Smooth muscle cell (in vitro differentiated cells): ENCODE results near the gene SOS1. TPM values are rescaled to one million over a fixed set of nuclear protein-coding genes. Genes with fewer than 3 reads are reported as not detected.

Experiments used
- DNase-seq: peaks from one replicate; lab custom pipeline; 2025; ENCODE audit not compliant: unreplicated experiment; lab: John Stamatoyannopoulos, UW
- H2AFZ ChIP-seq: fragments of 200-600 bp; sonication (generic); 2 replicates; pipeline ENCODE4 v1.6.0; 2016; ENCODE audit warnings: antibody characterized with exemption, low read depth, mild to moderate bottlenecking
- H3F3A ChIP-seq: fragments of 200-600 bp; sonication (generic); 2 replicates; pipeline ENCODE4 v1.6.0; 2017; ENCODE audit warnings: antibody characterized with exemption, low read depth
- H3K27ac ChIP-seq: fragments of 200-600 bp; sonication (generic); 2 replicates; pipeline ENCODE4 v1.5.1; 2016; ENCODE audit warnings: low read depth, mild to moderate bottlenecking
- H3K27me3 ChIP-seq: fragments of 200-600 bp; sonication (generic); 2 replicates; pipeline ENCODE4 v1.6.1; 2016; ENCODE audit warnings: low read depth, mild to moderate bottlenecking
- H3K36me3 ChIP-seq: fragments of 200-600 bp; sonication (generic); 2 replicates; pipeline ENCODE4 v1.5.1; 2016; ENCODE audit warnings: low read depth
- H3K4me1 ChIP-seq: fragments of 200-600 bp; sonication (generic); 2 replicates; pipeline ENCODE4 v1.5.1; 2016; ENCODE audit warnings: low read depth
- H3K4me2 ChIP-seq: fragments of 200-600 bp; sonication (generic); 2 replicates; pipeline ENCODE4 v1.6.0; 2016; ENCODE audit warnings: mild to moderate bottlenecking
- H3K4me3 ChIP-seq: fragments of 200-600 bp; sonication (generic); 2 replicates; pipeline ENCODE4 v1.5.1; 2016; ENCODE audit warnings: mild to moderate bottlenecking
- H3K79me2 ChIP-seq: fragments of 200-600 bp; sonication (generic); 2 replicates; pipeline ENCODE4 v1.6.0; 2016; ENCODE audit warnings: low read depth, mild to moderate bottlenecking
- H3K9ac ChIP-seq: fragments of 200-600 bp; sonication (generic); 2 replicates; pipeline ENCODE4 v1.6.0; 2016; ENCODE audit warnings: low read depth
- H3K9me3 ChIP-seq: fragments of 200-600 bp; sonication (generic); replicated peaks from 2 replicates; pipeline ENCODE4 v1.5.1; 2016; ENCODE audit warnings: low read depth
- H4K20me1 ChIP-seq: fragments of 200-600 bp; sonication (generic); 2 replicates; pipeline ENCODE4 v1.6.0; 2016; ENCODE audit warnings: low read depth
- WGBS: methylation state at CpG from one replicate; pipeline ENCODE4 v1.1.7; 2016; ENCODE audit warnings: low lambda C conversion rate; 5-methylcytosine and 5-hydroxymethylcytosine counted together
- polyA plus RNA-seq: library from polyadenylated mRNA; unstranded; fragments of >200 nt; fragmentation: Nextera tagmentation; extraction: Ambion mirVana; gene quantifications from 2 replicates; pipeline ENCODE4 v1.2.1, GENCODE V29; 2016
- total RNA-seq: library from RNA; depleted of rRNA; stranded (reverse); fragments of >200 nt; gene quantifications from 2 replicates; pipeline ENCODE4 v1.2.3, GENCODE V29; 2014
- TF ChIP-seq, protein P1 (sequence below): fragments of 200-600 bp; sonication (generic); IDR thresholded peaks from 2 replicates; pipeline ENCODE4 v1.5.1; 2017; ENCODE audit warnings: borderline replicate concordance, mild to moderate bottlenecking, antibody characterized with exemption; ENCODE audit not compliant: insufficient read depth, poor library complexity, severe bottlenecking

SOS1 gene
- total and polyA plus RNA-seq, 2 experiments from 2014 or later: 8.4 to 34.0 TPM

GRCh38 chr2:39127973-39128372, 7.1 kb upstream of the SOS1 start:
- Histone ChIP-seq H3K9me3 (no peaks in the 10 kb centered on the region), H3K4me3 (no peak overlapping the region), H3F3A (no peaks in the 10 kb centered on the region), H3K27ac (no peak overlapping the region), H3K9ac (no peak overlapping the region), H2AFZ (no peak overlapping the region), H3K79me2 (peaks cover 9% of the 10 kb centered on the region), H3K4me1 (peaks cover 13% of the 10 kb centered on the region), H3K36me3 (no peaks in the 10 kb centered on the region), H4K20me1 (no peaks in the 10 kb centered on the region), H3K4me2 (peak overlapping the region; percentile 3), H3K27me3 (no peaks in the 10 kb centered on the region)
- 38% methylated on average over 1 of the region's 1 CpG for WGBS
- TF ChIP-seq, protein P1, sequence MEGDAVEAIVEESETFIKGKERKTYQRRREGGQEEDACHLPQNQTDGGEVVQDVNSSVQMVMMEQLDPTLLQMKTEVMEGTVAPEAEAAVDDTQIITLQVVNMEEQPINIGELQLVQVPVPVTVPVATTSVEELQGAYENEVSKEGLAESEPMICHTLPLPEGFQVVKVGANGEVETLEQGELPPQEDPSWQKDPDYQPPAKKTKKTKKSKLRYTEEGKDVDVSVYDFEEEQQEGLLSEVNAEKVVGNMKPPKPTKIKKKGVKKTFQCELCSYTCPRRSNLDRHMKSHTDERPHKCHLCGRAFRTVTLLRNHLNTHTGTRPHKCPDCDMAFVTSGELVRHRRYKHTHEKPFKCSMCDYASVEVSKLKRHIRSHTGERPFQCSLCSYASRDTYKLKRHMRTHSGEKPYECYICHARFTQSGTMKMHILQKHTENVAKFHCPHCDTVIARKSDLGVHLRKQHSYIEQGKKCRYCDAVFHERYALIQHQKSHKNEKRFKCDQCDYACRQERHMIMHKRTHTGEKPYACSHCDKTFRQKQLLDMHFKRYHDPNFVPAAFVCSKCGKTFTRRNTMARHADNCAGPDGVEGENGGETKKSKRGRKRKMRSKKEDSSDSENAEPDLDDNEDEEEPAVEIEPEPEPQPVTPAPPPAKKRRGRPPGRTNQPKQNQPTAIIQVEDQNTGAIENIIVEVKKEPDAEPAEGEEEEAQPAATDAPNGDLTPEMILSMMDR: no peak
- no peak for DNase-seq

GRCh38 chr2:39124746-39125057, 3.9 kb upstream of the SOS1 start:
- Histone ChIP-seq H3K79me2 (peaks cover 16% of the 10 kb centered on the region), H3K4me2 (peak overlapping the region; percentile 99), H3K9ac (peak overlapping the region; percentile 37), H3K36me3 (no peaks in the 10 kb centered on the region), H3K27ac (peak overlapping the region; percentile 20), H3F3A (peaks cover 12% of the 10 kb centered on the region), H4K20me1 (peaks cover 3% of the 10 kb centered on the region), H2AFZ (peak overlapping the region; percentile 90), H3K4me1 (peaks cover 23% of the 10 kb centered on the region), H3K9me3 (no peaks in the 10 kb centered on the region), H3K4me3 (peak overlapping the region; percentile 67), H3K27me3 (no peaks in the 10 kb centered on the region)
- no peak for DNase-seq
- whole genome bisulfite sequencing: 6% methylated on average over 10 of the region's 10 CpGs
- TF ChIP-seq, protein P1: no peak

- WGBS: under 1% methylated on average over 56 of the region's 58 CpGs
- H3K36me3 ChIP-seq: no peaks in the 10 kb centered on the region
- H2AFZ ChIP-seq: peak overlapping the region; percentile 100
- H3K79me2 ChIP-seq: peaks cover 21% of the 10 kb centered on the region
- no peaks in the 10 kb centered on the region for H3K9me3 ChIP-seq
- peak overlapping the region; percentile 77 for H3K9ac ChIP-seq
- peaks cover 12% of the 10 kb centered on the region for H3F3A ChIP-seq
- TF ChIP-seq, protein P1: peak; percentile 37
- peak overlapping the region; percentile 99 for H3K4me2 ChIP-seq
- peak overlapping the region; percentile 81 for H3K27ac ChIP-seq
- DNase-seq: peak; percentile 75
- peaks cover 23% of the 10 kb centered on the region for H3K4me1 ChIP-seq
- H4K20me1 ChIP-seq: peaks cover 8% of the 10 kb centered on the region
- no peaks in the 10 kb centered on the region for H3K27me3 ChIP-seq
- peak overlapping the region; percentile 67 for H3K4me3 ChIP-seq
Measured at GRCh38 chr2:39124000-39124745, 3.3 kb upstream of the SOS1 start.
